PC-3 (cell line): Measurements from ENCODE around the gene UGT1A10. TPM values are rescaled to one million over a fixed set of nuclear protein-coding genes. Genes with fewer than 3 reads are reported as not detected.

Experiments
- ATAC-seq: fragments of 200-7000 bp; cut with Tn5 transposase; 2 replicates; pipeline ENCODE4 v1.9.1; 2020; ENCODE audit warnings: mild to moderate bottlenecking, moderate library complexity
- BruUV-seq: library from RNA; stranded (reverse); fragments of 400-500 nt; replicated peaks from 2 replicates; lab custom pipeline; 2021; lab: Mats Ljungman, UMichigan
- CTCF ChIA-PET: fragments of 300-600 bp; sonication (Branson Sonifier 250); formaldehyde crosslinking; loops from one replicate; lab custom pipeline; 2022; ENCODE audit warnings: antibody characterized with exemption; lab: Charles Lee
- POLR2A ChIA-PET: fragments of 300-600 bp; sonication (Branson Sonifier 250); formaldehyde crosslinking; loops from one replicate; lab custom pipeline; 2022; ENCODE audit warnings: antibody characterized with exemption; ENCODE audit not compliant: unreplicated experiment; lab: Charles Lee
- DNase-seq: peaks from one replicate; pipeline ENCODE4 v3.0.0-alpha.2; 2015
- H2AFZ ChIP-seq: fragments of 300-600 bp; sonication (generic); 2 replicates; pipeline ENCODE4 v1.6.0; 2016; ENCODE audit warnings: antibody characterized with exemption, low read length
- H3F3A ChIP-seq: fragments of 300-600 bp; sonication (generic); one replicate; pipeline ENCODE4 v1.6.0; 2017; ENCODE audit warnings: antibody characterized with exemption, low read length, control low read depth, mild to moderate bottlenecking; ENCODE audit not compliant: unreplicated experiment
- H3K27ac ChIP-seq: fragments of 300-600 bp; sonication (generic); 2 replicates; pipeline ENCODE4 v1.5.1; 2016; ENCODE audit warnings: mild to moderate bottlenecking, low read length
- H3K27me3 ChIP-seq: fragments of 300-600 bp; sonication (generic); 2 replicates; pipeline ENCODE4 v1.6.1; 2016; ENCODE audit warnings: low read length, mixed read lengths
- H3K36me3 ChIP-seq: fragments of 300-600 bp; sonication (generic); 2 replicates; pipeline ENCODE4 v1.6.1; 2016; ENCODE audit warnings: low read depth, mixed run types, low read length, mixed read lengths
- H3K4me1 ChIP-seq: fragments of 300-600 bp; sonication (generic); 2 replicates; pipeline ENCODE4 v1.5.1; 2016; ENCODE audit warnings: low read length; ENCODE audit not compliant: insufficient read depth
- H3K4me2 ChIP-seq: fragments of 300-600 bp; sonication (generic); 2 replicates; pipeline ENCODE4 v1.6.0; 2016; ENCODE audit warnings: low read length
- H3K4me3 ChIP-seq: fragments of 300-600 bp; sonication (generic); 2 replicates; pipeline ENCODE4 v1.5.1; 2016; ENCODE audit warnings: mild to moderate bottlenecking, low read length, mixed read lengths
- H3K79me2 ChIP-seq: fragments of 300-600 bp; sonication (generic); 2 replicates; pipeline ENCODE4 v1.6.1; 2017; ENCODE audit warnings: low read length, mixed read lengths
- H3K9ac ChIP-seq: fragments of 300-600 bp; sonication (generic); 2 replicates; pipeline ENCODE4 v1.6.0; 2016; ENCODE audit warnings: mild to moderate bottlenecking, low read length
- H3K9me2 ChIP-seq: fragments of 300-600 bp; sonication (generic); replicated peaks from 2 replicates; pipeline ENCODE4 v1.6.1; 2016; ENCODE audit warnings: mixed run types, low read length, mixed read lengths
- H3K9me3 ChIP-seq: fragments of 300-600 bp; sonication (generic); 2 replicates; pipeline ENCODE4 v1.6.1; 2016; ENCODE audit warnings: low read length, mixed read lengths
- H4K20me1 ChIP-seq: fragments of 300-600 bp; sonication (generic); 2 replicates; pipeline ENCODE4 v1.6.1; 2016; ENCODE audit warnings: low read length, mixed read lengths
- CTCF ChIP-seq: fragments of 300-600 bp; sonication (generic); conservative IDR thresholded peaks from 2 replicates; pipeline ENCODE4 v1.5.1; 2017; ENCODE audit warnings: antibody characterized with exemption, low read depth, mild to moderate bottlenecking, low read length
- EZH2 ChIP-seq: fragments of 300-600 bp; sonication (generic); IDR thresholded peaks from one replicate; pipeline ENCODE4 v1.6.1; 2017; ENCODE audit warnings: antibody characterized with exemption, mild to moderate bottlenecking, low read length; ENCODE audit not compliant: unreplicated experiment
- EZH2phosphoT487 ChIP-seq: fragments of 300-600 bp; sonication (generic); IDR thresholded peaks from 2 replicates; pipeline ENCODE4 v1.6.1; 2018; ENCODE audit warnings: mild to moderate bottlenecking, antibody characterized with exemption, low read length, borderline replicate concordance
- intact Hi-C: fragments of 100-400 bp; cut with micrococcal nuclease; formaldehyde crosslinking; loops from 2 replicates; pipeline ENCODE4 v1.9.0; 2023
- total RNA-seq: library from RNA; depleted of rRNA; stranded (reverse); fragments of >200 nt; gene quantifications from 2 replicates; pipeline ENCODE4 v1.2.3, GENCODE V29; 2014

The UGT1A10 gene
- total RNA-seq, 1 experiment from 2014 or later: not detected

- Histone ChIP-seq H4K20me1 (no peaks in the 10 kb centered on the region), H3K36me3 (no peaks in the 10 kb centered on the region), H3K9me2 (no peaks in the 10 kb centered on the region), H3K4me3 (no peak overlapping the region), H3K9me3 (no peaks in the 10 kb centered on the region), H3K79me2 (no peaks in the 10 kb centered on the region), H3K27me3 (no peaks in the 10 kb centered on the region), H3K27ac (no peak overlapping the region), H3K4me2 (no peak overlapping the region), H2AFZ (no peak overlapping the region), H3K4me1 (no peaks in the 10 kb centered on the region), H3K9ac (no peak overlapping the region), H3F3A (no peaks in the 10 kb centered on the region)
- intact Hi-C loops: no loop called here
- no TSS peak for BruUV-seq
- no peak for TF ChIP-seq CTCF
- TF ChIP-seq EZH2: no peak
- TF ChIP-seq EZH2phosphoT487: no peak
- CTCF ChIA-PET: no interaction called here
- ATAC-seq: no peak
- DNase-seq: no peak
- POLR2A ChIA-PET: no interaction called here
Measured at GRCh38 chr2:233818639-233819621, 182.7 kb downstream of the UGT1A10 start.

DNA sequence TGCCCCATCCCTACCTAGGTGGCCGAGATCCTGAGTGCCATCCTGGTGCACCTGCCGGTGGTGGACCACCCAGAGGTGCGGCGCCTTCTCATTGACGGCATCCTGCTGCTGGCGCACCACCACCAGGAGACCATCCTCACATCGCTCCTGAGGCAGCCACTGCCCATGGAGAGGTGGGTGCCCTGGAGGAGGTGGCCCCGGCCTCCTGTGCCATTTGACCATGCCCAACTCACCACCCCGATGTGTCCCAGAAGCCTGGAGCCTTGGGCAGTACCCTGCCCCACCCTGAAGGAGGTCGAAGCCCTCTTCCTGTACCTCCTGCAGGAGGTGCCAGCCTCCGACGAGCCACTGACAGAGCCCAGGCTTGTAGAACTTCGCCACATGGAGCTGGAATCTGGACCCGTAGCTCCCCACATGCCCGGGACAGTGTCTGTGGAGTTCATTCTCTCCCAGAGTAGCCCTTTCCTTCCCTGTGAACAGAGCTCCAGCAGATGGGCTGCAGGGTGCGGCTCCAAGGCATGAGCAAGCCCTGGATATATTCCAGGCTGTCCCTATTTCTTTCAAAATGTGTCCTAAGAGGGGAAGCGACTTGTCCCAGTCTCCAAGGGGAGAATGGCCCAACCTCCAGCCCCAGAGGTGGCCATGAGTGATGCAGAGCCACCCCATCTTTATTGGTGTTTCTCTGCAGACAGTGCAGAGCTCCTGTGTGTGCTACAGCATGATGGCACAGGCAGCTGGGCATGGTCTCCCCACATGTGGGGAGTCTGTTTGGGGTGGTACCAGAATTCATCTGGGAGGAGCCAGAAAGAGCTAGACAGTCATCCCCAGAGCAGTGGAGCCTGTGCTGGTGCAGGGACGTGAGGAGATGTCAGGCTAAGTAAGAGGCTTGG lies 183.9 kb downstream of the UGT1A10 start:
- TF ChIP-seq CTCF (no peak), EZH2 (no peak), EZH2phosphoT487 (no peak)
- Histone ChIP-seq H3K9me2 (no peaks in the 10 kb centered on the region), H3K4me1 (no peaks in the 10 kb centered on the region), H3K36me3 (no peaks in the 10 kb centered on the region), H3K9ac (no peak overlapping the region), H3K27me3 (no peaks in the 10 kb centered on the region), H4K20me1 (no peaks in the 10 kb centered on the region), H3K79me2 (no peaks in the 10 kb centered on the region), H3K9me3 (no peaks in the 10 kb centered on the region), H3K27ac (no peak overlapping the region), H3F3A (no peaks in the 10 kb centered on the region), H2AFZ (no peak overlapping the region), H3K4me3 (no peak overlapping the region), H3K4me2 (no peak overlapping the region)
- ATAC-seq (no peak), DNase-seq (no peak)
- ChIA-PET POLR2A (no interaction called here), CTCF (no interaction called here)
- BruUV-seq: no TSS peak
- intact Hi-C loops: no loop called here
